Stimulated activated memory B cell treated with anti-CD40 and anti-IgM and Interleukin-4, amounts not matched to agents 10 μg/mL and 1 μg/mL and 100 μg/mL, for 72 hours (primary cell): Measurements from ENCODE around the gene APLN.
A peak's percentile ranks its signal among the peaks of the same experiment; 100 is the strongest.

Experiments used
- ATAC-seq: fragments of 150-1000 bp; cut with Tn5 transposase; 2 replicates; pipeline ENCODE4 v1.10.0; 2021
- H3K27ac Mint-ChIP-seq: one replicate; pipeline ENCODE4 v1.8.0; 2022; ENCODE audit warnings: mild to moderate bottlenecking, mixed read lengths
- H3K27me3 Mint-ChIP-seq: one replicate; pipeline ENCODE4 v1.8.0; 2022; ENCODE audit warnings: mixed read lengths
- H3K36me3 Mint-ChIP-seq: one replicate; pipeline ENCODE4 v1.8.0; 2022; ENCODE audit warnings: mixed read lengths
- H3K4me1 Mint-ChIP-seq: one replicate; pipeline ENCODE4 v1.8.0; 2022; ENCODE audit warnings: mixed read lengths
- H3K4me3 Mint-ChIP-seq: one replicate; pipeline ENCODE4 v1.8.0; 2022; ENCODE audit warnings: mild to moderate bottlenecking, moderate library complexity, mixed read lengths
- H3K9me3 Mint-ChIP-seq: one replicate; pipeline ENCODE4 v1.8.0; 2022; ENCODE audit warnings: mixed read lengths

The APLN gene, protein sequence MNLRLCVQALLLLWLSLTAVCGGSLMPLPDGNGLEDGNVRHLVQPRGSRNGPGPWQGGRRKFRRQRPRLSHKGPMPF

DNA sequence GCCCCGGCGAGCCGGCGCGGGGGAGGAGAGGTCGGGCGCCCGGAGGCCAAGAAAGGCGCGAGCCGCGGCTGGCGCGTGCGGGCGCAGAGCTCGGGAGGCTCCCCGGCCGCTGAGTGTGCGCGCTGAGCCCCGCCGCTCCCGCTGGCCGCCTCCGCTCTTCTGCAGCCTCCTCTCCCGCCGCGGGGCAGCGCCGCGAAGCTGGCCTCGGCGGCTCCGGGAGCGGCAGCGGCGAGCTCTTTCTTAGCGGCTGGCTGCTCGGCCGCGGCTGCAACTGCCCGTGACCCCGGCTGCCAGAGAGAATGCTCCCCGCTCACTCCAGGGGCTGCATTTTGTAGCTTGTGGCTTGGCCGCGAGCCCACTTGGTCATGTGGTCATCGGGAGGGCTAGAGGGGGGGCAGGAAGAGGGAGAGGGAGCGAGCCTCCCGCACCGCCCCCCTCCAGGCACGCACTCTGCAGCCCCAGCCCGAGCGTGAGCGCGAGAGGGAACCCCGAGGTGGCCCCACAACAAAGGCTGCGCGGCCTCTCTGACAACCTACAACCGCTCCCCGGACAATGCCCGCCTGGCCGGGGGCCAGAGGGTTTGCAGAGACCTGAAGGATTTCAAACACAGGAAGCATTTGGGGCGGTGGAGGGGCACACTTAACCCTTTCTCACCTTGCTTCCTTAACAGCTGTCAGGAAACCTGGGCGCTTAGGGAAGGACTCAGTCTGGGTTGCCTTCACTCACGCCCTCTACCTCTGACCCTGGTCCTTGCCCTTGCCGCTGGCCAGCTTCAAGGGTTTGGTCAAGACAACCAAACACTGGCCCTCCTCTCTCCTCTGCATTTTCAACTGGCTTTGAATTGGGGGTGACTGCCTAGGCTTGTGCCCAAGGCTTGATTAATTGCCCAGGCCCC, at the start of gene APLN:
APLN (minus strand) TSS at position 305 of the 895 bp plus-strand sequence. CDS start 326 bp downstream, outside the sequence.
- H3K4me1 Mint-ChIP-seq = peaks cover 15% of the 10 kb centered on the region
- no peak within 1 kb of the TSS for H3K27ac Mint-ChIP-seq
- H3K36me3 Mint-ChIP-seq = no peaks in the 10 kb centered on the region
- H3K27me3 Mint-ChIP-seq = peaks cover 37% of the 10 kb centered on the region
- H3K4me3 Mint-ChIP-seq = peak within 1 kb of the TSS; percentile 77
- peak; percentile 64 for ATAC-seq
- no peaks in the 10 kb centered on the region for H3K9me3 Mint-ChIP-seq

DNA sequence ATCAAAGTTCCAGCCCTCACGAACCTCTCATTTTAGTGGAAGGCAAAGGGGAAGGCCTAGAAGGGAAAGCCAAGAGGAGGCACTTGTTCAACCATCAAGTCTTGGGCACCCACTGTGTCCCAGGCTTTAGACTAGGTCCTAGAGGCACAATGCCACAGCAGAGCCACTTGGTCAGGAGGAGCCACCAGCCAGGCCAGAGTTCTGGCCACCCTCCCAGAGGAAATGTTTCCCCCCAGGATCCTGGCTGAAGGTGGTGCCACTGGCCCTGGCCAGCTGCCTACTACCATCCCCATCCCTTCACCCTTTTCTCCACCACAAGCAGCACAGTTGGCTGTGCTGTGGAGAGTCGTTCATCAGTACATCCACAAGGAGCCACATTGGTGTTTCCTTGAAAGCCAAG, 49.7 kb upstream of the APLN start:
- no peak for ATAC-seq
- no peaks in the 10 kb centered on the region for H3K9me3 Mint-ChIP-seq
- H3K4me3 Mint-ChIP-seq = no peak overlapping the region
- no peaks in the 10 kb centered on the region for H3K4me1 Mint-ChIP-seq
- H3K27ac Mint-ChIP-seq = no peak overlapping the region
- H3K27me3 Mint-ChIP-seq = peaks cover 8% of the 10 kb centered on the region
- no peaks in the 10 kb centered on the region for H3K36me3 Mint-ChIP-seq

DNA sequence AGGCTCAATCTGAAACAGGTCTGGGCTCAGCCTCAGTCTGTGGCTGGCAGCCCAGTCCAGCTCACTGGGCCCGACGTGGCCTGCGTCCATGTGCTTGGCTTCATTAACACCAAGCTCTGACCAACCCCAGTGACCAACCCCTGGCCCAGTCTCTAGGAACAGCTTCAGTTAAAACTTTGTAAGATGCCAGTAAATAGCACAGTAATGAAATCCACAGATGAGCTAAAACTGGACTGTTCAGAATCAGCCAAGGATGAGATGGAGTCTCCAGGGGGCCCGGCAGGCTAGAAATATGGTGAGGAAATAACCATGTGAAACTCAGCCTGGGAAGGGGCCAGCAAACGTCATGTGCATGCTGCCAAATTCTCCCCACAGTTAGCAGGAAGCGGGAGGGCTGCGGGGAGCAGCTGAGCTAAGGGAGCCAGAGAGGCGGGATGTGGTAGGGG, 46.9 kb upstream of the APLN start:
- no peaks in the 10 kb centered on the region for H3K36me3 Mint-ChIP-seq
- no peak overlapping the region for H3K4me3 Mint-ChIP-seq
- no peak overlapping the region for H3K27ac Mint-ChIP-seq
- no peak for ATAC-seq
- no peaks in the 10 kb centered on the region for H3K4me1 Mint-ChIP-seq
- no peaks in the 10 kb centered on the region for H3K9me3 Mint-ChIP-seq
- H3K27me3 Mint-ChIP-seq = no peaks in the 10 kb centered on the region

DNA sequence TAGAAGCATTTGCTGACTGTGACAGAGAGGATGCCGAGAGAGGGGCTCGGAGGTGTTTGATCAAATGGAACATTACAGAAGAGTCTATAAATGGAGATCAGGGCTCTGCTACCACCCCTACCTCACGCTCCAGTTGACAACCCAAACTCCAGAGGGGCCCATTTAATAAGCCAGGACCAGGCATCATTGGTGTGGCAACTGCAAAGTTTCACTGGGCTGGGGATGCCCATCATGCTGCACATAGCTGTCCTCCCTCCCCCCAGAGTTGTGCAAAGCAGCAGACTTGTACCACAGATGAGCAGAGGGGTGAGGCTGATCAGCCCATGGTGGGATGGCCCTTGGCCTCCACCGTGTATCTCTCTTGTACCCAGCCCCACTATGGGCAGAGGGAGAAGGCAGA, 45.8 kb upstream of the APLN start:
- no peak overlapping the region for H3K27ac Mint-ChIP-seq
- no peaks in the 10 kb centered on the region for H3K4me1 Mint-ChIP-seq
- no peaks in the 10 kb centered on the region for H3K27me3 Mint-ChIP-seq
- no peak overlapping the region for H3K4me3 Mint-ChIP-seq
- H3K36me3 Mint-ChIP-seq = no peaks in the 10 kb centered on the region
- ATAC-seq = no peak
- H3K9me3 Mint-ChIP-seq = no peaks in the 10 kb centered on the region

DNA sequence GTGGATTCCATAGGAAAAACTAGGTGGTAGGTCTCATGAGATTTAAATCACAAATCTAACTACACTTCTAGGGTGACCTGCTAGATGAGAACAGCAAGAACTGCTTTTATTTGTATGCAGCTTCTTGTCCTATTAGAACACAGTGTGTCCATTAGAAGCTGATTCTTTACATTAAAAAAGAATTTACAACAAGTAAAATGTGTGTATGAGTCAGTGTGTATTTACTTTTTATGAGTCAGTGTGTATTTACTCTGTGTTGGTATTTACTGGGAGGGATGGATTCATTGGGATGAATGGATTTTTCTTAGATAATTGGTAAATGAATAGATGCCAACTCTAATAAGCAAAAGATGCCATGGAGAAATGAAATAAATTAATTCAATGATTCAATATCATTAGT, 43.4 kb upstream of the APLN start:
- no peak overlapping the region for H3K27ac Mint-ChIP-seq
- H3K9me3 Mint-ChIP-seq = no peaks in the 10 kb centered on the region
- no peak for ATAC-seq
- H3K4me1 Mint-ChIP-seq = no peaks in the 10 kb centered on the region
- H3K4me3 Mint-ChIP-seq = no peak overlapping the region
- H3K36me3 Mint-ChIP-seq = no peaks in the 10 kb centered on the region
- H3K27me3 Mint-ChIP-seq = no peaks in the 10 kb centered on the region

DNA sequence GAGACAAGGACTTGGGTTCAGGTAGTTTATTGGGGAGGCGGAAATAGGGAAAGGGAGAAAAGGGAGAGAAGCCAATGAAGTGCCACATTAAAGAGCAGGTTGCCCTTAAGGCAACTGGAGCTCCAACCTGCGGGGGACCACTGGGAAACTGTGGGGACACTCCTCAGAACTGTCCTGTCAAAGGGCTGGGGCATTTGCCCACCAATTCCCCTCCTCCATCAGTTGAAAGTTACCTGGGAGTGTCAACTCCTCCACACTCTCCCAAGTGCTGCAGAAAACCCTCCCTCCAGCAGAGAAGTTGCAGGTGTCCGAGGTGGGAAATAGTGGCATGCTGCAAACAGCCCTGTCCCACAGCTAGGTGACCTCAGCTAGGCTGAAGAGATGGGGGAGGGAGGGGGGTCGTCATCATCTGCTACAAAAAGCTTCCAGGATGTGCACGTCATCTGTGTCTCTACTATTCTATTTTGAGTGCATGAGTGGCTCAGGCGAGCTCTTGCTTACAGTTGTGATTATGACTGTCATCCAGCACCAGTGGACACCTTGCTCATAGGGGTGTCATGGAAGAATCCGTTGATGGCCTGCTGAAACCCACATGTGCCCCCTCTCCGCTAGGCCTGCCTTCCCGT, 42.6 kb upstream of the APLN start:
- H3K9me3 Mint-ChIP-seq = no peaks in the 10 kb centered on the region
- H3K4me1 Mint-ChIP-seq = no peaks in the 10 kb centered on the region
- H3K27me3 Mint-ChIP-seq = no peaks in the 10 kb centered on the region
- H3K36me3 Mint-ChIP-seq = no peaks in the 10 kb centered on the region
- ATAC-seq = no peak
- H3K4me3 Mint-ChIP-seq = no peak overlapping the region
- no peak overlapping the region for H3K27ac Mint-ChIP-seq

DNA sequence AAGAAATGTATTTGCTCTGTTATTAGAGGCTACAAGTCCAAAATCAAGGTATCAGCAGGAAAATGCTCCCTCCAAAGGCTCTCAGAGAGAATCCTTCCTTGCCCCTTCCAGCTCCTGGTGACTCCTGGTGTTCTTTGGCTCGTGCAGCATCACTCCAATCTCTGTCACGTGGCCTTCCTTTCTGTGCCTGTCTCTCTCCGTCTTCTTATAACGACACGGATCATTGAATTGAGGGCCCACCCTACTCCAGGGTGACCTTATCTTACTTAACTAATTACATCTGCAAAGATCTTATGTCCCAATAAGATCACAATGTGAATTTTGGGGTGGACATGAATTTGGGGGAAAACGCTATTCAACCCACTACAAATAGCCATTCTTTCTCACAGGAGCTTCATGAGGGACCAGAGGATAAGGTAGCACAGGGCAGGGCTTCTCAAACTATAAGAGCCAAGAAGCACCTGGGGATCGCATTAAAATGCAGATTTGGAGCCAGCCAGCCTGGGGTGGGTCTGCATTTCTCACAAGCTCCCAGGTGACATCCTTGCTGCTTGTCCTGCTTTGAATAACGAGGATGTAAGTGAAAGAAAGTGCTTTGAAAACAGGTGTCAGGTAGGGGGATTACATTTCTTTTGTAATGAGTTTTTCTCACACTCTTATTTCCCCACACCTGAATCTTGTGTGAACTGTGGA, 41.9 kb upstream of the APLN start:
- Mint-ChIP-seq H3K36me3 (no peaks in the 10 kb centered on the region), H3K4me3 (no peak overlapping the region), H3K27ac (no peak overlapping the region), H3K9me3 (no peaks in the 10 kb centered on the region), H3K27me3 (no peaks in the 10 kb centered on the region), H3K4me1 (no peaks in the 10 kb centered on the region)
- no peak for ATAC-seq

DNA sequence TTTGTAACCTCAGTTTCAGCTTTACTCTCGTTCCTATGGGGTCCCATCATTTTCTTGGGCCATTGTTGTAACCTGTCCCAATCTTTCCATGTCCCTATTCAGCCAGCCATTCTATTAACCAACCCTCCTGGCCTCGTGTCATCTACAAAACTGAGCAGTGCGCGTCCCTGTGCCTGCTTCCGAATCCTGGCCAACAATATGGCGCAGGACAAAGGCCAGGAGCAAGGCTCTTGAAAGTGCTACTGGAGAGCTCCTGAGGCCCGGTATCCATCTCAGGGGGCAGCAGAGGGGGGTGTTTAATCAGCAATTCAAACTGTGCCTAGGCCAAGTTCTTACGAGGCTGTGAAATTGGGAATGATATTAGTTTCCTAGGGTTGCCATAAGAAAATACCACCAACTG, 41.2 kb upstream of the APLN start:
- Mint-ChIP-seq H3K27me3 (no peaks in the 10 kb centered on the region), H3K4me1 (no peaks in the 10 kb centered on the region), H3K27ac (no peak overlapping the region), H3K9me3 (no peaks in the 10 kb centered on the region), H3K36me3 (no peaks in the 10 kb centered on the region), H3K4me3 (no peak overlapping the region)
- ATAC-seq = no peak

DNA sequence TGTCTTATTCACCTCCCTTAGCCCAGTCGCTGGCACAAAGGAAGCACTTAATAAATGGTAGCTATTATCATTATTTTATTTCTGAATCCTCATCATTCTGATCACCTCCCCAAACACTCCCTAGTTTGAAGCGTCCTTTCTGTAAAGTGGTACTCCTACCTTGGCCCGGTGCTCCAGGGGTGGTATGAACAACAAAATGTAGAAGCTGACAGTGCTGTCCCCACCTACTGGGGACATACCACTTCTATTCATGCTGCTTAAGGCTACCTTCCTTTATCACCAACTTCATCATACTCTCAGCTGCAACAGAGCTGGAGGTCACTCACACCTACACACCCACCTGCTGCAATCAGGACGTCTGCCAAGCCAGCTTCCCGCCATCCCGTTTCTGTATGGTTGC, 40.8 kb upstream of the APLN start:
- Mint-ChIP-seq H3K27me3 (no peaks in the 10 kb centered on the region), H3K4me1 (no peaks in the 10 kb centered on the region), H3K27ac (no peak overlapping the region), H3K4me3 (no peak overlapping the region), H3K9me3 (no peaks in the 10 kb centered on the region), H3K36me3 (no peaks in the 10 kb centered on the region)
- no peak for ATAC-seq

DNA sequence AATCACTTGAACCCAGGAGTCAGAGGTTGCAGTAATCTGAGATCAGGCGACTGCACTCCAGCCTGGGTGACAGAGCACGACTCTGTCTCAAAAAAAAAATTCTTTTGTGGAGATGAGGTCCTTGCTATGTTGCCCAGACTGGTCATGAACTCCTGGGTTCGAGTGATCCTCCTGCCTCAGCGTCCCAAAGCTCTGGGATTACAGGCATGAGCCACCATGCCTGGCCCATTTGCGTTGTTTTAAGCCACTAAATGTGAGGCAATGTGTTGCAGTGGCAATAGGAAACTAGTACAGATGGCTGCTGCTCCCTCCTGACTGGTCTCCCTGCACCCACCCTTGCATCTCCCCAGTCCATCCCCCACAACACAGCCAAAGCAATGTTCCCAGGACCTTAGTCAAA, 40.0 kb upstream of the APLN start:
- no peaks in the 10 kb centered on the region for H3K9me3 Mint-ChIP-seq
- H3K27ac Mint-ChIP-seq = no peak overlapping the region
- no peaks in the 10 kb centered on the region for H3K27me3 Mint-ChIP-seq
- ATAC-seq = no peak
- no peaks in the 10 kb centered on the region for H3K36me3 Mint-ChIP-seq
- no peaks in the 10 kb centered on the region for H3K4me1 Mint-ChIP-seq
- H3K4me3 Mint-ChIP-seq = no peak overlapping the region

DNA sequence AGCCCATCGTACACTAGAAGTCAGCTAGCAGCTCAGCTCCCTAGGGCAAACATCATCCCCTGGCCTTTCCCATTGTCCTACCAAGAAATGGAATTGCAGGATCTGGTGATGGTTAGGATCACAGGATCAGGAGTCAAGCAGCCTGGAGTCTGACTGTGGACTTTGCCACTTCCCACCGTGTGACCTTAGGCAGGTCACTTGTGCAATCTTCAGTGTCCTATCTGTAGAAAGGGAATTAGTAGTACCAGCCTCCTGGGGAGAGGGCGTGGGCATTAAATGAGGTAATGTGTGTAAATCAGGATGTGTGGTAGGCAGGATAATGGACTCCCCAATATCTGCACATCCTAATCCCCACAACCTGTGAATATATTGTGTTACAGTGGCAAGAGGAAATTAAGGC, 38.6 kb upstream of the APLN start:
- H3K4me1 Mint-ChIP-seq = no peaks in the 10 kb centered on the region
- H3K36me3 Mint-ChIP-seq = no peaks in the 10 kb centered on the region
- ATAC-seq = no peak
- no peaks in the 10 kb centered on the region for H3K9me3 Mint-ChIP-seq
- no peaks in the 10 kb centered on the region for H3K27me3 Mint-ChIP-seq
- no peak overlapping the region for H3K27ac Mint-ChIP-seq
- no peak overlapping the region for H3K4me3 Mint-ChIP-seq

DNA sequence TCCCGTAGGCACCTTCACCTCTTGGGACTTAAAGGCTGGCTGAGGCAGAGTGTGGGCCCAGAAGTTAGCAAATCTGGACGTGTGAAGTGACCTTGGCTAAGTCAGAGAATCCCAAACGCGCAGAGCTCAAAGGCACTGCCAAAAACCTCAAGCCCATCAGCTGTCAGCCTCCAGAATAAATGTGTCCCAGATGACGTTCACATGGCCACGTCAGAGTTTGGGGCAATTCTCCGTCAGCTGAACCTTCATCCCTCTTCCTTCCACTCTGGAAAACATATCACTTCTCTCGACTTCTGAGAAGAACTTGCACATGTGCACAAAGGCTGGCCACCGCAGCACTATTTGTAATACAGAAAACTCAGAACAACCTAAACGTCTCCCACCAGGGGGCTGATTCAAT, 35.7 kb upstream of the APLN start:
- Mint-ChIP-seq H3K36me3 (no peaks in the 10 kb centered on the region), H3K4me3 (no peak overlapping the region), H3K27ac (no peak overlapping the region), H3K9me3 (no peaks in the 10 kb centered on the region), H3K4me1 (no peaks in the 10 kb centered on the region), H3K27me3 (no peaks in the 10 kb centered on the region)
- ATAC-seq = no peak

DNA sequence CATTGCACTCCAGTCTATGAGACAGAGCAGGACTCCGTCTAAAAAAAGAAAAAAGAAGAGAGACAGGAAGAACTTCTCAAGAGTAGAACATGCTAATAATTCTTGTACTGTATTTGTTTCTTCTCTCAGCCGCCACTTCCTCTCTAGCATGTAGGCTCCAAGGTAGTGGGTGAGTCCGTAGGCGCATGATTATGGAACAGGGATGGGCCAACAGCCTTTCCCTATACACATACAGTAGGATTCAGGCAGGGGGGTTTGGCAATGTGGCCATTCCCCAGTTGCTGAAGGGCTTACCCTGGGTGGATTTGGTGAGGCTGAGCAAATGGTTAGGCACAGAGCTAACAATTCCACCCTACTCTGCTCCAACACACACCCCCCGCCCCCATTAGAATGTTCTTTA, 35.0 kb upstream of the APLN start:
- no peaks in the 10 kb centered on the region for H3K27me3 Mint-ChIP-seq
- no peak for ATAC-seq
- H3K27ac Mint-ChIP-seq = no peak overlapping the region
- H3K4me3 Mint-ChIP-seq = no peak overlapping the region
- H3K4me1 Mint-ChIP-seq = no peaks in the 10 kb centered on the region
- no peaks in the 10 kb centered on the region for H3K9me3 Mint-ChIP-seq
- no peaks in the 10 kb centered on the region for H3K36me3 Mint-ChIP-seq

DNA sequence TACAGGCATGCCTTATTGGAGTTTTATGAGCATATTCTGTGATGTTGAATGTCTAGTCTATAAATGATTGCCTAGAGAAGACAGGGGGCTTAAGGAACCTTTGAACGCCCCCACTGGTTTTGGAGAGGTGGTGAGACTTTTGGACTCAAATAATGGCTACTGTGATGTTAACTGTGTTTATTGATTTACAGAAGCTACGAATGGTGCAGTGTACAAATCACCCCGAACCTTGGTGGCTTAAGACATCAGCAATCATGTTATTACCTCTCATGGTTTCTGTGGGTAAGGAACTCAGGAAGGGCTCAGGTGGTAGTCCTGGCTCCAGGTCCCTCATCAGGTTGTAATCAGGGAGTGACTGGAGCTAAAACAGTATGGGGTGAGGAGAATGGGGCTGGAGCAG, 33.3 kb upstream of the APLN start:
- H3K36me3 Mint-ChIP-seq = no peaks in the 10 kb centered on the region
- no peak overlapping the region for H3K4me3 Mint-ChIP-seq
- H3K27me3 Mint-ChIP-seq = no peaks in the 10 kb centered on the region
- no peak overlapping the region for H3K27ac Mint-ChIP-seq
- no peaks in the 10 kb centered on the region for H3K9me3 Mint-ChIP-seq
- peaks cover 6% of the 10 kb centered on the region for H3K4me1 Mint-ChIP-seq
- ATAC-seq = no peak

DNA sequence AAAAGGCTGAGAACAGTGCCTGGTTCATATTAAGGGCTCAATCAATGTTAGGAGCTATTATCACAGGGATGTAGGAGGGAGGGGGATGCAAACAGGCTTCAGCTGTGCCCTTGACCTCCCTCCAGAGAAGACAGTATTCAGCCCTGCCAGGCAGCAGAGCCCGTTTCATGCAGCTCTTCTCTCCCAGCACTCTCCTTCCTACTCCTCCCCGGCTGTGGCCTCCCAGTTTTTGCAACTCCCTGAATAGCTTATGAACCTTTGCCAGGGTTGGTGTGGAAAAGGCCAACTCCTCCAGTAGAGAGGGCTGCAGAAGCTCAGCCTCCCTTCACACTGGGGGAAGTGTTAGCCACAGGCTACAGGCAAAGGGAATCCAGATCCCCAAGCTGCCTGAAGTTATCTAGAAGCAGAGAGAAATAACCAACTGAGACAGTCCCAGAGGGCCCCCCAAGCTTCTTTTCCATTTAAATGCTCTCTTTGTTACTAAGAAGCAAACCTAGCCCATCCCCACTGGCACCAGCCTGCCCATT, 31.7 kb upstream of the APLN start:
- H3K36me3 Mint-ChIP-seq = no peaks in the 10 kb centered on the region
- ATAC-seq = no peak
- H3K4me3 Mint-ChIP-seq = no peak overlapping the region
- no peak overlapping the region for H3K27ac Mint-ChIP-seq
- no peaks in the 10 kb centered on the region for H3K9me3 Mint-ChIP-seq
- H3K27me3 Mint-ChIP-seq = no peaks in the 10 kb centered on the region
- peaks cover 7% of the 10 kb centered on the region for H3K4me1 Mint-ChIP-seq
